Fibroblast of pulmonary artery (primary cell): ENCODE measurements around the gene ZFAND3.

Source experiments
- DNase-seq: peaks from one replicate; pipeline ENCODE4 v3.0.0-alpha.2; 2010; ENCODE audit warnings: low read depth
- H3K4me3 ChIP-seq: replicated peaks from 2 replicates; pipeline ENCODE4 v1.5.1; 2011; ENCODE audit warnings: low read depth, mild to moderate bottlenecking, control low read depth, low read length, moderate library complexity
- TF ChIP-seq, protein P1 (sequence below): IDR thresholded peaks from 2 replicates; pipeline ENCODE4 v1.5.1; 2011; ENCODE audit warnings: mild to moderate bottlenecking, control low read depth, low read length, inconsistent platforms; ENCODE audit errors: missing control alignments

Gene ZFAND3

DNA sequence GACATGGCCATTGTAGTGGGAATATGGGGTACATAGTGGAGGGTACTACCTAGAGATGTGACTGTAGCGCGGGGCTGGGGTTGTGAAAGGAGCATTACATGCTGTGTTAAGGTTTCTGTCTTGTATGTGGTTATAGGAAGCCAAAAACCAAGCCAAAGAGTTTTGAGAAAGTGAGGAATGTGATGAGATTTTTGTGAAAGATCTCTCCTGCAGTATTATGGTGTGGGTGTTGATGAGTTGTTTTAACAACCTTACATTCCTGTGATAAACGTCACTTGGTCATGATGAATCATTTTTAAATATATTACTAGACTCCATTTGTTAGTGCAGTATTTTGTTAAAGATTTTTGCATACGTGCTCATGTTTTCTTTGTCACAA, 48.9 kb downstream of the ZFAND3 start:
- TF ChIP-seq, protein P1, sequence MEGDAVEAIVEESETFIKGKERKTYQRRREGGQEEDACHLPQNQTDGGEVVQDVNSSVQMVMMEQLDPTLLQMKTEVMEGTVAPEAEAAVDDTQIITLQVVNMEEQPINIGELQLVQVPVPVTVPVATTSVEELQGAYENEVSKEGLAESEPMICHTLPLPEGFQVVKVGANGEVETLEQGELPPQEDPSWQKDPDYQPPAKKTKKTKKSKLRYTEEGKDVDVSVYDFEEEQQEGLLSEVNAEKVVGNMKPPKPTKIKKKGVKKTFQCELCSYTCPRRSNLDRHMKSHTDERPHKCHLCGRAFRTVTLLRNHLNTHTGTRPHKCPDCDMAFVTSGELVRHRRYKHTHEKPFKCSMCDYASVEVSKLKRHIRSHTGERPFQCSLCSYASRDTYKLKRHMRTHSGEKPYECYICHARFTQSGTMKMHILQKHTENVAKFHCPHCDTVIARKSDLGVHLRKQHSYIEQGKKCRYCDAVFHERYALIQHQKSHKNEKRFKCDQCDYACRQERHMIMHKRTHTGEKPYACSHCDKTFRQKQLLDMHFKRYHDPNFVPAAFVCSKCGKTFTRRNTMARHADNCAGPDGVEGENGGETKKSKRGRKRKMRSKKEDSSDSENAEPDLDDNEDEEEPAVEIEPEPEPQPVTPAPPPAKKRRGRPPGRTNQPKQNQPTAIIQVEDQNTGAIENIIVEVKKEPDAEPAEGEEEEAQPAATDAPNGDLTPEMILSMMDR, result no peak
- peak; percentile 60 for DNase-seq
- no peak overlapping the region for H3K4me3 ChIP-seq

DNA sequence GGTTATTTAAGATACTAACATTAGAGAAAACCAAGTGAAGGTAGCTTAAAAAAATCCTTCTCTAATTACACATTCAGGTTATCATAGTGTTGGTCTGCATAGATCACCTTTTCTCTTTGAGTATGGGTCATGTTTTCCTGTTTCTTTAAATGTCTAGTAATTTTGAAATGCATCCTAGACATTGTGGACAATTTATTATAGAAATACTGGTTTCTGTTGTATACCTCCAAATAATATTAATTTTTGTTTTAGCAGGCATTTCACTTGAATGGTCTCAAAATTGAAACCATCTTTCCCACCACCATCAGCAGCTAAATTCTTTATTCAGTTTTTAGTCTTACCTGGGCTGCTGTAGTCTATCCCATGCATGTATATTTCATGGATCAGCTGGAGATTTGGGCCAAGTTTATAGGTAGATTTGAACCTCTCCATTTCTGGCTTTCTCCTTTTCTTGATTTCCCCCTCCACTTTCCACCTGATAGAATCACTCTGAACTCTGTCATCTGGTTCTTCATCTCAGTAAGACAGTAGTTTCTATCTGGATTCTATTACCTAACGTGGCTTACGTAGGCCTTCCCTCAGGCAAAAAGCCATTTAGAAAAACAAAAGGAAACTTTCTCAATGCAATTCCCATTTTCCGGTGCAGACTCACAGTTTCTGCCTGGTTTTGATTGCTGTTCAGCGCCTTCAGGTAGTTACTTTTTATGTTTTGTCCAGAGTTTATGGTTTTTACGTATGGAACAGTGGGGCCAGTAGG, 52.3 kb downstream of the ZFAND3 start:
- TF ChIP-seq, protein P1, result no peak
- DNase-seq, result no peak
- H3K4me3 ChIP-seq, result no peak overlapping the region

DNA sequence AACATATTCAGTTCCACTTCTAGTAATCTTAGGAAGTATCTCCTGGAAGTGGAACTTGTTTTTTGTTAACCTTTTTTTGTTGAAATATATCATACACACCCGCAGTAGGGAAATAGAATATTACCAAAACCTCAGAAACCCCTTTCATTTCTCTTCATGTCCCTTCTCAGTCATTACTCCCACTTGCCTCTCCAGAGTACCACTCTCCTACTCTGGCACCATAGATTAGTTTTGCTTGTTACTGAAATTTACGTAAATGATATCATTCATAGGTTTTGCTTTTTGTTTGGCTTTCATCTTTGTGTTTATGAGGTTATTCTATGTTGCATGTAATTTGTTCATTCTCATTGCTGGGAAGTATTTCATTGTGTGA, 52.8 kb downstream of the ZFAND3 start:
- DNase-seq, result no peak
- no peak overlapping the region for H3K4me3 ChIP-seq
- TF ChIP-seq, protein P1, result no peak

DNA sequence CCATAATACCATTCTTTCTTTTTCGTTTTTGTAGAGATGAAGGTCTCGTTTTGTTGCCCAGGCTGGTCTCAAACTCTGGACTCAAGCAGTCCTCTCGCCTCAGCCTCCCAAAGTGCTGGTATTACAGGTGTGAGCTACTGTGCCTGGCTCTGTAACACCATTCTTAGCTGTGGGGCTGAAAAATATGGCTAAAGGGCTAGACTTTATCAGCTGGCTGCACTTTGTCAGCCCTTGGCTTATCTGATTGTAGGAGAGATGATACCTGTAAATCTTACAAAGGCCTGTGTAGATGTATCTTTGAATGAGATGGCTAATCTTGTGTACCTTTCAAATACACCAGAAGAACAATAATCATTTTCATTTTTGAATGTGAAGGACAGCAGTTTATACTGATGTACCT, 55.2 kb downstream of the ZFAND3 start:
- no peak for DNase-seq
- H3K4me3 ChIP-seq, result no peak overlapping the region
- TF ChIP-seq, protein P1, result no peak

DNA sequence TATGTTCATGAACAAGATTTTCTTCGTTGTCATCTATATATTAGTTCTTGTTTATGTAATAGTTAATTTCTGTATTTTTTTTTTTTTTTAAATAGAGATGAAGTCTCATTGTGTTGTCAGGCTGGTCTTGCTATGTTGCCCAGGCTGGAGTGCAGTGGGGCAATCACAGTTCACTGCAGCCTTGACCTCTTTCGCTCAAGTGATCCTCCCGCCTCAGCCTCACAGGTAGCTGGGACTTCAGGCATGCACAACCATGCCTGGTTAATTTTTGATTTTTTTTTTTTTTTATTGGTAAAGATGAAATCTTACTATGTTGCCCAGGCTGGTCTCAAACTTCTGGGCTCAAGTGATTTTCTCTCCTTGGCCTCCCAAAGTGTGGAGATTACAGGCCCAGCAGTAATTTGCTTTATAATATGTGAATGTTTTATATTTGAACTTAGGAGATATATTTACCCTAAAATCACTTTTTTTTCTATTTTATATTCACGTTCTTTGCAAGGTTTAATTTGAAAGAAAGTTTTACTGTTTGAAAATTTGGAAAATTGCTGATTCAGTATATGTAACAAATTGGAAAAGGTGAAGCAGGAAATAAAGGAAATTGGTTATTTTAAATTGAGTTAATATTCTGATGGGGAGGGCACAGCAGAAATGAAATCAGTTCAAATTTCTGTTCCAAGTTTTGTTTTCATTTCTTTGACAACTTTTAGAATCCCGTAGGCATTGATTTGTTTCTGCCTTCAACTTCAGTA, 56.2 kb downstream of the ZFAND3 start:
- TF ChIP-seq, protein P1, result no peak

DNA sequence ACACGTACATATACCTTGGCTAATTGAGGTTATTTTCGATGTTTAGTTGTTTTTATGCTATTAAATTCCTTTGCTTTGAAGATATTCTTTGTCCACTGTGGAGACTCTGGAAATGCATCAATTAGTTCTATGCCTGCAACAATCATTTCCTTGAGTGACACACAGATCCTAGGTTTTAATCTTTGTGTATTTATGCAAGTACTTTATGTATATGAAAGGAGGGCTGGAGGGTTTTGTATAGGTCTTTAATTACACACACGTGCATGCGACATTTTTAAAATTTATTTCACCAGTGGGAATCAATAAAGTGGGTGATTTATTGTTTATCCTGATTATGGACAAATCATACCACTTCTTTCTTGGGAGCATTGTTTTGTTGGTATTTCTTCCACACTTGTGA, 57.3 kb downstream of the ZFAND3 start:
- TF ChIP-seq, protein P1, result no peak
- no peak overlapping the region for H3K4me3 ChIP-seq
- DNase-seq, result no peak

More for the DNA sequence above, 56.2 kb downstream of the ZFAND3 start:
- DNase-seq, result no peak
- no peak overlapping the region for H3K4me3 ChIP-seq
